NCI-H2171 treated with DMSO at 0.1 percent for 48 hours (cell line): ENCODE data around the gene AGPAT2.

Experiments
- DNase-seq: peaks from one replicate; lab custom pipeline; 2025; lab: John Stamatoyannopoulos, UW

The AGPAT2 gene

GRCh38 chr9:136625101-136626065 lies 61.9 kb downstream of the AGPAT2 start:
- DNase-seq: peak; percentile 91

DNA sequence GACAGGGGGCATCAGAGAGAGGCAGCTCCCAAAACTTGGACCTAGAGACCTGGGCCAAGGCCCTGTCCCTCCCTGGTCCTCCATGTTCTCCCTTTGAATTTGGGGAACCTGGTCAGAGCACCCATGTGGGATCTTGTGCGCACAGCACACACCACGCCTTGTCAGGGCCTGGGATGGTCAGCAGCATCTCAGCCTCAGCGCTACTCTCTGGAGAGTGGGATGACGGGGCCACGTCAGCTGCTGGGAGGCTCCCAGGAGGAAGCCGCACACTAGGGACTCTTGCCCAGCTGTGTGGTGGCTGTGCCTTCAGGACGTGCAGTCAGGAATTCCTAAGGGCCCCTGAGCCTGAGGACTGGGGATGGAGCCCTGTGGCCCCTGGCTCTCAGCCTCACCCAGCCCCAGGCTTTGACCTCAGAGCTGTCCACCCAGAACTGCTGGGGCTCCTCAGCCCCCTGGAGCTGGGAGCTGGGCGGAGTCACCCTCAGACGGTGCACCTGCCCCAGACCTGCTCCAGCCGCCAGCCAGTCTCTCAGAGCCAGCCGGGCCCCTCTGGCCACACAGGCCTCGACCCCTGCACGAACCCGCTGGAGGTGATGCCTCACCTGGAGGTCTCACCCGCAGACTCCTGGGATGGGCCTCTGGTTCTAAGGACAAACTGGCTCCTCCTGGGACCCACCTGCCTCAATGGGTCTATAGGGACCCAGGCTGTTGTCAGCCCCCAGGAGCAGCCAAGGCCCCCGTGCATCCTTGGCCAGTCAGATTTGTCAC lies 62.9 kb downstream of the AGPAT2 start:
- peak; percentile 80 for DNase-seq

DNA sequence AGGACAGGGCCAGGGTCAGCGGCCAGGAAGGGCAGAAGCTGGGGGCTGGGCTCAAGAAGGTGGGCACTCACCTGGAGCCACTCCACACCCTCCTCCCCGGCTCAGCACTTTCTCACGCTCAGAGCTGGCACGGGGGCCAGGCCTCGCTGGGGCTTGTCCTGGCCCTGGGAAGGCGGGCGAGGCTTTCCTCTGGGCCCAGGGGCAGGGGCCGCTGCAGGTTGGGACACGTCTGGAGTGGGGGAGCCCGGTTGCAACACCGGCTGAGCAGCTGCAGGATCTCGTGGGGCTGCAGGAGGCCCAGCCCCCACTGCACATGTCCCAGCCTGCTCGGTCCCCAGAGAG lies 63.4 kb downstream of the AGPAT2 start:
- peak; percentile 93 for DNase-seq
